ENCODE data around the gene CRB3.
A peak's percentile ranks its signal among the peaks of the same experiment; 100 is the strongest.
"Not testable (repeated sequence)": the region's sequence is repeated elsewhere in the genome, so short reads cannot be mapped to it uniquely, and the experiment has no call there.

CRB3 gene

DNA sequence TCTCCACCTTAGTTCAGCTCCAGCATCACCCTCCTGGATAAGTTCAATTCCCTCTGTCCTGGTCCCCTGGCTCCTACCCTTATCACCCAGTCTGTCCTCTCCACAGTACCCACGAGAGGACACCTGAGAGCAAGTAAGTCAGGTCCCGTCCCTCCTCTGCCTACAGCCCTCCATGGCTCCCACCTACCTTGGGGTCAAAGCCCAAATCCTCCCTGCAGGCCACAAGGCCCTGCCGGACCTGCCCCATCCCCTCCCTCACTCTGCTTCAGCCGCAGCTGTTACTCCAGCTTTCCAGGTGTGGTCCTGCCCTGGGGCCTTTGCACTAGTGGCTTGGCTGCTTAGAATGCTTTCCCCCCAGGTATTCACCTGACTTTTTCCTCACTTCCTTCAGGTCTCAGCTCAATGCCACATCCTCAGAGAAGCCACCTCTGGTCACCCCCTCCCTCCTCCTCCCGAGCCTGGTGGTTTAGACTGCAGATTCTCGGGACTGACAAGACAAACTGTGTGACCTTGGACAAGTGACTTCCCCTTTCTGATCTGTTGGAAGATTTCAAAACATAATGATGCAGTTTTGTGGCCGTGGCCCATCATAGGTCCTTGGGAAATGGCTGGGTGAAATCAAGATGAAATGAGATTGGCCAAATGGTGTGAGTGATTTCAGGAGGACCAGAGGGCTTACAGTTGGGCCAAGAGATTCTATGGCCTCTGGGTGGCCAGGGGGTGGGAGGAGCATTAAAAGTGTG is 34.4 kb downstream of the CRB3 start:
- no peak for DNase-seq

GRCh38 chr19:6499052-6499790 is 35.1 kb downstream of the CRB3 start:
- no peak for DNase-seq

GRCh38 chr19:6500837-6501739 is 37.0 kb downstream of the CRB3 start:
- no peak for DNase-seq

GRCh38 chr19:6501740-6502648 is 37.9 kb downstream of the CRB3 start, which contains the start of gene TUBB4A:
Gene TUBB4A, minus strand, starts transcription at chr19:6502309. Its CDS starts 97 bp downstream, at chr19:6502212.
- DNase-seq = peak in 1 of 4 experiments; percentile 32

DNA sequence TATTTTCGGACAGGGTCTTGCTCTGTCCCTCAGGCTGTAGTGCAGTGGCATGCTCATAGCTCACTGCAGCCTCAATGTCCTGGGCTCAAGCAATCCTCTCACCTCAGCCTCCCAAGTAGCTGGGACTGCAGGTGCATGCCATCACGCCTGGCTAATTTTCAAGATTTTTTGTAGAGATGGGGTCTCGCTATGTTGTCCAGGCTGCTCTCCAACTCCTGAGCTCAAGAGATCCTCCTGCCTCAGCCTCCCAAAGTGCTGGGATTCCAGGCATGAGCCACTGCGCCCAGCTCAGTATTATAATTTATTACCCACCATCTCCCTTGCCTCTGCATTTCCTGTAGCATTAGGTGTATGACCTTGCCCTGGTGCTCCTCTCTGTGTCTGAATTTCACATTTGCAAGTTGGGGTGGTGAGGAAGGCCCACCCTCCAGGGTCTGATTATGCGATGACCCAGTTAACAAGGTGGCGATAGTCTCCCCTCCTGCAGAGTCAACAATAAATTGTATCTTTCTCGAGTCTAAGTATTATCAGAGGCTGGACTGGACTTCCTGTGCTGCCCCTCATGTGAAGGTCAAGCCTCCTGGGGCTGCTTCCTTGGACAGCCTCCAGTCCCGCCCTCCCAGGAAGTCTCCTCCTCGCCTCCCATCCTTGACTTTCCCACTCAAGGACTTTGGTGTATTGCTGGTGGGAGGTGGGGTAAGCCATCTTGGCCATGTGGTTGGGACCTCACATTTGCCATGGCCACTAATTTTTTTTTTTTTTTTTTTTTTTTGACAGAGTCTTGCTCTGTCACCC is 39.5 kb downstream of the CRB3 start:
- no peak for DNase-seq

DNA sequence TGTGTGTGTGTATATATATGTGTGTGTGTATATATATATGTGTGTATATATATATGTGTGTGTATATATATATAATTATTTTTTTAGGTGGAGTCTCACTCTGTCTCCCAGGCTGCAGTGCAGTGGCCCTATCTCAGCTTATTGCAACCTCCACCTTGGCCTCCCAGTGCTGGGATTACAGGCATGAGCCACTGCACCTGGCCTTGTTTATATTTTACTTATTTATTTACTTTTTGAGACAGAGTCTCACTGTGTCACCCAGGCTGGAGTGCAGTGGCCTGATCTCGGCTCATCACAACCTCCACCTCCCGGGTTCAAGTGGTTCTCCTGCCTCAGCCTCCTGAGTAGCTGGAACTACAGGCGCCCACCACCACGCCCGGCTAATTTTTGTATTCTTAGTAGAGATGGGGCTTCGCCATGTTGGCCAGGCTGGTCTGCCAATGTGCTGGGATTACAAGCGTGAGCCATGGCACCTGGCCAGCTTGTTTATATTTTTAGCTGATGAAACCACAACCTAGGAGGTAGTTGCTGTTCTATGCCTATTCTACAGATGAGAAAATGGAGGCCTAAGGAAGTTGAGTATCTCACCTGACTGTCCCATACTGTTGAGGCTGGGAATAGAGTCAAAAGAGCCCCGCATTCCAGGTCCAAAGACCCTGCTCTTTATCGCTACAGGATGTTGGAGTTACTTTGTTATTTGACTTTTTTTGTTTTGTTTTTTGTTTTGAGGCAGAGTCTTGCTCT is 44.1 kb downstream of the CRB3 start:
- DNase-seq = not testable (repeated sequence)

GRCh38 chr19:6509118-6509971 is 45.3 kb downstream of the CRB3 start:
- no peak for DNase-seq

DNA sequence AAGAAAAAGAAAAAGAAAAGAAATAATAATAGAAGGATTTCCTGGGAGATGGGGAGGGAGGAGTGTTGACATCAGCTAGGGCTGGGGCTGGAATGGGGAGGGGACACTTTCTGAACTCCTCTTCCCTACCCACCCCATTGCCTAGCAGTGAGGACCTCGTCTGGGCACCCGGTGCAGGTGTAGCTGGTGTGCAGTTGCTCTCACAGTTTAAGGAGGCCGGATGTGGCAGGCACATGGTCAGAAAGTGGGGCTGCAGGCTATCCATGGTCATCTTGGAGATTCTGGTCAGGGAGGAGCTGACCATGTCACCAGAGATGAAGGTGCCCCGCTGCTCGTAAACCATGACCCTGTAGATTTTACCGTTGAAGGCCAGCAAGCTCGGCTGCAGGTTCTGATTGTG is 46.5 kb downstream of the CRB3 start:
- DNase-seq = no peak

DNA sequence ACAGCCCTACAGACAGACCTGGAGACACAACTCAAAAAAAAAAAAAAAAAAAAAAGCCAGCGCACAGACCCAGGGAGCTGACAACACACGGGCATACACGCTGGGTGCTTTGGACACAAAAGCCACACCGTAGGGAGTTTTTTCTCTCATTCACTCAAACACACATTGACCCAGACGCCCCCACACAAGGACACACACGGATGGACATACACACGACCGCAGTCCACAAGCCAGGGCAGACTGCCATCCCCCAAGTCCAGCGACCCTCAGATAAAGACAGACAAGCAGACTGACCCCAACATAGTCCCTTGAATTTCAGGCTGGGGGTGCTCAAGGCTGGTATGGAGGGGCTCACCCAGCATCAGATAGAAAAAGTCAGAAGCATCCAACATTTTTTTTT is 50.0 kb downstream of the CRB3 start:
- no peak for DNase-seq

GRCh38 chr19:6514926-6515544 is 51.0 kb downstream of the CRB3 start:
- no peak for DNase-seq

- DNase-seq = peak in 2 of 4 experiments; percentile 12 to 36
Measured at GRCh38 chr19:6516018-6516658, 52.1 kb downstream of the CRB3 start.

All from activated naive CD4-positive, alpha-beta T cell (primary cell).